ENCODE data around the gene MOB3B. TPM values are rescaled to one million over a fixed set of nuclear protein-coding genes. Genes with fewer than 3 reads are reported as not detected.

The MOB3B gene
- total RNA-seq, 1 donor from 2014 or later = 0.94 TPM

GRCh38 chr9:27329291-27329690, 200.3 kb downstream of the MOB3B start:
- intact Hi-C loops (cut with micrococcal nuclease) = no loop called here
- H3K9me3 Mint-ChIP-seq = no peaks in the 10 kb centered on the region

DNA sequence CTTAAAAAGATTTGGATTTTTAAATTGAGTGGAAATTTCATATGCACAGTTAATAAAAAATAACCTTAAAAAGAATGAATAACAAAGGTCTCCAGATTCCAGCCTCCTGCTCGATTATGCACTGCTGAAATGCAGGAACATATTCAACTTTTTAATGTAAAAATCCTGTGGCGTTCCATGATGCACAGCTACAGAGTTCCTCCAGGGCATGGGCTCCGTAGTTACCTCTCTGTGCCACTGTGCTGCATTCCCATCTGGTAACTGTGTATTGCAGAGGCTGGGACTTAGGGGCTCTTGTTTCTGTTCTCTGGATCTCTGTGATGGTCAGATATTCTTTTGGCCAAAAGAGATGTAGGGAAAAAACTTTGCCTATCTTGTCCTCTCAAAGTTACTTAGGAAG, 201.1 kb downstream of the MOB3B start:
- no peaks in the 10 kb centered on the region for H3K4me1 Mint-ChIP-seq (ENCODE audit: low read depth)
- H3K36me3 Mint-ChIP-seq (ENCODE audit: low read depth) = no peaks in the 10 kb centered on the region
- peaks cover 1% of the 10 kb centered on the region for H3K27me3 Mint-ChIP-seq (ENCODE audit: low read depth)
- H3K27ac Mint-ChIP-seq = no peak overlapping the region
- intact Hi-C loops (cut with micrococcal nuclease) = no loop called here
- H3K4me3 Mint-ChIP-seq (ENCODE audit: low read depth) = no peak overlapping the region
- no peak for DNase-seq (ENCODE audit: low spot score)
- no peaks in the 10 kb centered on the region for H3K9me3 Mint-ChIP-seq

More at GRCh38 chr9:27329291-27329690, 200.3 kb downstream of the MOB3B start:
- DNase-seq (ENCODE audit: low spot score) = no peak
- H3K36me3 Mint-ChIP-seq (ENCODE audit: low read depth) = no peaks in the 10 kb centered on the region
- H3K27ac Mint-ChIP-seq = no peak overlapping the region
- H3K4me3 Mint-ChIP-seq (ENCODE audit: low read depth) = no peak overlapping the region
- peaks cover 1% of the 10 kb centered on the region for H3K27me3 Mint-ChIP-seq (ENCODE audit: low read depth)
- H3K4me1 Mint-ChIP-seq (ENCODE audit: low read depth) = no peaks in the 10 kb centered on the region

DNA sequence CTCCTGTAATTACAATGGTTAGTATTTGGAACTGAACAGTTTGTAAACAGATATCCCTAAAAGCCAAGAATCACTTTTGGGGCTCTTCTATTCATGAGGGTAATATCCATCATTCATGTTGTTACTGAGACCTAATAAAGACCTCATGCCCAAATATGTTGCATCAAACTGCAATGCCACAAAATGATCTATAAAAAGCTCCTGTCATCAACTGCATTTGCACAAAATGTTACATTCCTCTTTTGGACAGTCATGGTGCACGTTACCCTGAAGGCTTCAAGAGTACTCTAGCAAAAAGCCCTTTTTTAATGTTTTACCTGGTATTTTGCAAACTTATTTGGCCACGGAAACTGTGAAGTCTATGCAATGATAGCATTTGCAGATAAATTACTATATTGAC, 218.4 kb downstream of the MOB3B start:
- Mint-ChIP-seq H3K4me3 (ENCODE audit: low read depth) (no peak overlapping the region), H3K27me3 (ENCODE audit: low read depth) (peaks cover 7% of the 10 kb centered on the region), H3K9me3 (no peaks in the 10 kb centered on the region), H3K27ac (no peak overlapping the region), H3K4me1 (ENCODE audit: low read depth) (no peaks in the 10 kb centered on the region), H3K36me3 (ENCODE audit: low read depth) (no peaks in the 10 kb centered on the region)
- no peak for DNase-seq (ENCODE audit: low spot score)
- intact Hi-C loops (cut with micrococcal nuclease) = no loop called here

DNA sequence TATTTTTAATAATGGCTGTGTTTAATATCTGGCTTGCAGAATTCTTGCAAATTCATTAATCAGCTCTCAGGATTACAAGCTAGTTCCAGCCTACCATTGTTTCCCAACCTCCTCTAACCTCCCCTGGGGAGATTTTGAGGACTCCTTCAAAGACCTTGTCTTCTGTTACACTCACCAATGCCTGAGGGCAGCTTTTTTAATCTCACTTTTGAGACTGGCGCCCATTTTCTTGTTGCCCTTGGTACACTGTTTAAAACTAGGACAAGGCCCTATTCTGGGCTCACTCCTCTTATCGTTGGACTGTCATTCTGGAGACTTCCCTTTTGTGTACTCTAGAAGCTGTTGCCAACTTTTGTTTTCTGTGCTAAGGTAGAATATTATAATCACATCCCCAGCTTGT, 219.0 kb downstream of the MOB3B start:
- H3K27me3 Mint-ChIP-seq (ENCODE audit: low read depth) = peaks cover 7% of the 10 kb centered on the region
- H3K36me3 Mint-ChIP-seq (ENCODE audit: low read depth) = no peaks in the 10 kb centered on the region

DNA sequence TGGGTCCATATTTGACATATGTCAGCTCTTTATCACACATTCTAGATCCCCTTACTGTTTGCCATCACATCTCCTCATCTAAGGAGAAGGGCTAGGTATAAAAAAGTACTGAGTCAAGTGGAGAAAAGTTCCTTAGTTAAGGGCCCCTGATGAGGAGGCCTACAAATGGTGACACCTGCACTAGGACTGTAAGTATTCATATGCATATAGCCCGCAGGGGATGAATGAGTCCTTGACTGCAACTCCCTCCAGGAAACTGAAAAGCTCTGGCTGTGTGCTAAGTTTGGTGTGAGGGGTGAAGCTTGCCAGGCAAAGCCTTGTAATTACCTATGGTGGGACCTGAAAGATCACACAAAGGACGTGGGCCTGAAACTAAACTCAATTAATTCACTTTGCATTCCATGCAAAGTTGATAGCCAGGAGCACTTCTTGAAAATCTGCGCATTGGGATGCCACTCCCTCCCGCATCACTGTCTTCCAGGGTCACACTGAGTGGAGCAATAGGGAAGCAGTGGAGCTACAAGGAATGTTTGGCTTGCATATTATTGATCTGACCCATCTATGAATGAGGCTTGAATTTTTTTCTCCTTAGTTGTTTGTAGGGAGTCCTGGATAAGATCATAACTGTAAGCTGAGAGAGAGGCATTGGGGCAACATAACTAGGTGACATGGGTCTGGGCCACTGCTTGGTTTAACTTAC, 220.8 kb downstream of the MOB3B start:
- intact Hi-C loops (cut with micrococcal nuclease) = no loop called here
- no peak for DNase-seq (ENCODE audit: low spot score)
- peaks cover 5% of the 10 kb centered on the region for H3K27me3 Mint-ChIP-seq (ENCODE audit: low read depth)
- H3K27ac Mint-ChIP-seq = no peak overlapping the region
- H3K4me1 Mint-ChIP-seq (ENCODE audit: low read depth) = no peaks in the 10 kb centered on the region
- no peaks in the 10 kb centered on the region for H3K9me3 Mint-ChIP-seq
- H3K4me3 Mint-ChIP-seq (ENCODE audit: low read depth) = no peak overlapping the region
- H3K36me3 Mint-ChIP-seq (ENCODE audit: low read depth) = no peaks in the 10 kb centered on the region

More for the DNA sequence above, 219.0 kb downstream of the MOB3B start:
- H3K27ac Mint-ChIP-seq = no peak overlapping the region
- no peak overlapping the region for H3K4me3 Mint-ChIP-seq (ENCODE audit: low read depth)
- no peak for DNase-seq (ENCODE audit: low spot score)
- no peaks in the 10 kb centered on the region for H3K4me1 Mint-ChIP-seq (ENCODE audit: low read depth)
- intact Hi-C loops (cut with micrococcal nuclease) = no loop called here
- H3K9me3 Mint-ChIP-seq = no peaks in the 10 kb centered on the region

GRCh38 chr9:27304521-27304920, 225.1 kb downstream of the MOB3B start:
- intact Hi-C loops (cut with micrococcal nuclease) = no loop called here
- Mint-ChIP-seq H3K27me3 (ENCODE audit: low read depth) (no peaks in the 10 kb centered on the region), H3K27ac (no peak overlapping the region), H3K4me3 (ENCODE audit: low read depth) (no peak overlapping the region), H3K9me3 (no peaks in the 10 kb centered on the region), H3K36me3 (ENCODE audit: low read depth) (no peaks in the 10 kb centered on the region), H3K4me1 (ENCODE audit: low read depth) (no peaks in the 10 kb centered on the region)
- no peak for DNase-seq (ENCODE audit: low spot score)

DNA sequence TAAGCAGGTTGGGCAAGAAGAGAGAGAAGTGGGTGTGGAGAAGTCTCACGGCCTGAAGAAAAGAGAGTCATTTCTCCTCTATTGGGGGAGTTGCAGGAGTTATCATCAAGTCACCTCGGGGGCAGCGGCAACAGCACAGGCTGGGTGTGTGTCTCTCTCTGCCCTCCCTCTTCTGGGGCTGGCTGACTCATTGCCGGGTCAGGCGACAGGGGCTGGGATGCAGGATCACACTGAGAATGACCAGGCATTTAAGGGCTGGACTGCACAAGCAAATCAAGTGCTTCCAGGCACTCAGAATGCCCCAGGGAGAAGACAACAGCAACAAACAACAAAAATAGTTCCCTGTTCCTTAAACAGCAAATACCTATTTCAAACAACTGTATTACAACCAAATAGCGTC, 226.4 kb downstream of the MOB3B start:
- intact Hi-C loops (cut with micrococcal nuclease) = no loop called here
- Mint-ChIP-seq H3K4me3 (ENCODE audit: low read depth) (no peak overlapping the region), H3K9me3 (no peaks in the 10 kb centered on the region), H3K27me3 (ENCODE audit: low read depth) (peaks cover 2% of the 10 kb centered on the region), H3K27ac (no peak overlapping the region), H3K4me1 (ENCODE audit: low read depth) (no peaks in the 10 kb centered on the region), H3K36me3 (ENCODE audit: low read depth) (no peaks in the 10 kb centered on the region)
- no peak for DNase-seq (ENCODE audit: low spot score)

GRCh38 chr9:27297050-27297449, 232.6 kb downstream of the MOB3B start, which contains the start of gene EQTN:
Gene EQTN, minus strand, starts transcription at chr9:27297150. Its CDS starts 95 bp downstream, at chr9:27297055.
- peaks cover 2% of the 10 kb centered on the region for H3K27me3 Mint-ChIP-seq (ENCODE audit: low read depth)
- no peaks in the 10 kb centered on the region for H3K36me3 Mint-ChIP-seq (ENCODE audit: low read depth)
- H3K27ac Mint-ChIP-seq = no peak within 1 kb of the TSS
- H3K9me3 Mint-ChIP-seq = no peaks in the 10 kb centered on the region
- intact Hi-C loops (cut with micrococcal nuclease) = no loop called here
- no peak for DNase-seq (ENCODE audit: low spot score)
- no peaks in the 10 kb centered on the region for H3K4me1 Mint-ChIP-seq (ENCODE audit: low read depth)
- H3K4me3 Mint-ChIP-seq (ENCODE audit: low read depth) = no peak within 1 kb of the TSS

GRCh38 chr9:27293996-27294395, 235.6 kb downstream of the MOB3B start:
- H3K36me3 Mint-ChIP-seq (ENCODE audit: low read depth) = no peaks in the 10 kb centered on the region
- DNase-seq (ENCODE audit: low spot score) = no peak
- no peaks in the 10 kb centered on the region for H3K4me1 Mint-ChIP-seq (ENCODE audit: low read depth)
- H3K27ac Mint-ChIP-seq = no peak overlapping the region
- H3K4me3 Mint-ChIP-seq (ENCODE audit: low read depth) = no peak overlapping the region
- peaks cover 3% of the 10 kb centered on the region for H3K27me3 Mint-ChIP-seq (ENCODE audit: low read depth)
- no peaks in the 10 kb centered on the region for H3K9me3 Mint-ChIP-seq
- intact Hi-C loops (cut with micrococcal nuclease) = no loop called here

DNA sequence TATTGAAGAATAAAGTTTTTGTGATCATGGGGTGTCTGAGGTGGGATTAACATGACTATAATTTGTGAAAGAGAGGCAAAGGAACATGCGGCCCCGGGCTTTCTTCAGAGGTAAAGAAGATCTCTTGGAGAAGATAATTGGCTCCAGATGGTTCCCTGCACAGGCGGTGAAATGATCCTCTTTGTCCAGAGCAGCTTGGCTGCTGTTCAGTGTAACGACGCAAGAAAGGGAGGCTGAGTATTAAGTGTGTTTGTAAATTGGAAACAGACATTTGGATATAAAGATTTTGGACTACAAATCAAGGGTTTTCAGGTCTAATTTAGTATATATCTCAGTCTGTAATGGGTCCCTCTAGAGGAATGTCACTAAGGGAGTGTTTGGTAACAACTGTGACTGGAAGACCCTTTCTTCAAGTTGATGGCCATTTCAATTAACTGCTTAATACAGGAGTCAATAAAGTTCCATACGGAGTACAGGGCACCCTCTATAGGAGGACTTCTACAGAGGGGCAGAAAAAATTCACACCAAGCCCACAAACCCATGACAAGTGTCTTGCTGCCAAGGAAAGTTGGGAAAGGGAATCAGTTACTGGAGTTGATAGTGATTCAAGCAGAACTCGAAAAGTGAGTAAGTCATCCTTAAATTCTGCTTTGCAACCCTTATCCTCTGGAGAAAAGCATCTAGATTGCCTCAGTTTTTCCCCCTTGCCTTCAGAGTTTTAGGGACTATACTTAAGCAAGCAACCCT, 236.8 kb downstream of the MOB3B start:
- Mint-ChIP-seq H3K36me3 (ENCODE audit: low read depth) (no peaks in the 10 kb centered on the region), H3K4me1 (ENCODE audit: low read depth) (no peaks in the 10 kb centered on the region), H3K4me3 (ENCODE audit: low read depth) (no peak overlapping the region), H3K9me3 (no peaks in the 10 kb centered on the region), H3K27ac (no peak overlapping the region), H3K27me3 (ENCODE audit: low read depth) (peaks cover 4% of the 10 kb centered on the region)
- DNase-seq (ENCODE audit: low spot score) = no peak
- intact Hi-C loops (cut with micrococcal nuclease) = no loop called here

GRCh38 chr9:27291292-27291691, 238.3 kb downstream of the MOB3B start:
- DNase-seq (ENCODE audit: low spot score) = no peak
- intact Hi-C loops (cut with micrococcal nuclease) = no loop called here
- Mint-ChIP-seq H3K9me3 (no peaks in the 10 kb centered on the region), H3K27me3 (ENCODE audit: low read depth) (peaks cover 4% of the 10 kb centered on the region), H3K4me3 (ENCODE audit: low read depth) (no peak overlapping the region), H3K36me3 (ENCODE audit: low read depth) (no peaks in the 10 kb centered on the region), H3K4me1 (ENCODE audit: low read depth) (no peaks in the 10 kb centered on the region), H3K27ac (no peak overlapping the region)

GRCh38 chr9:27282269-27282668, 247.3 kb downstream of the MOB3B start:
- Mint-ChIP-seq H3K4me3 (ENCODE audit: low read depth) (no peak overlapping the region), H3K27me3 (ENCODE audit: low read depth) (no peaks in the 10 kb centered on the region), H3K27ac (no peak overlapping the region), H3K36me3 (ENCODE audit: low read depth) (no peaks in the 10 kb centered on the region), H3K9me3 (no peaks in the 10 kb centered on the region), H3K4me1 (ENCODE audit: low read depth) (no peaks in the 10 kb centered on the region)
- intact Hi-C loops (cut with micrococcal nuclease) = no loop called here
- DNase-seq (ENCODE audit: low spot score) = no peak

GRCh38 chr9:27280860-27281259, 248.8 kb downstream of the MOB3B start:
- Mint-ChIP-seq H3K4me1 (ENCODE audit: low read depth) (no peaks in the 10 kb centered on the region), H3K4me3 (ENCODE audit: low read depth) (no peak overlapping the region), H3K27ac (no peak overlapping the region), H3K36me3 (ENCODE audit: low read depth) (no peaks in the 10 kb centered on the region), H3K9me3 (no peaks in the 10 kb centered on the region), H3K27me3 (ENCODE audit: low read depth) (no peaks in the 10 kb centered on the region)
- DNase-seq (ENCODE audit: low spot score) = no peak
- intact Hi-C loops (cut with micrococcal nuclease) = no loop called here

Data from activated T-helper 2 cell treated with anti-CD3 and anti-CD28 coated beads, Interferon-gamma antibody, Interleukin-2, Interleukin-4, amounts not matched to agents 10 μg/mL and 5 μg/mL and 100 μg/mL, durations not matched to agents 14 hours and 24 hours and 36 hours (primary cell).